Keratinocyte (primary cell): ENCODE results near the gene PLD1. TPM values are rescaled to one million over a fixed set of nuclear protein-coding genes. Genes with fewer than 3 reads are reported as not detected.

Experiments
- DNase-seq: peaks from one replicate; pipeline ENCODE4 v3.0.0-alpha.2; 2011; ENCODE audit warnings: low read depth, missing footprints, low spot score
- FAIRE-seq: peaks from 2 replicates; lab custom pipeline; 2011; peaks lifted over from hg19 to GRCh38; lab: Jason Lieb, UNC
- H2AFZ ChIP-seq: 2 replicates; pipeline ENCODE4 v1.6.0; 2012; ENCODE audit warnings: low read length, control low read depth, inconsistent platforms; ENCODE audit not compliant: control insufficient read depth
- H3K27ac ChIP-seq: 2 replicates; pipeline ENCODE4 v1.5.1; 2011; ENCODE audit warnings: low read length; ENCODE audit not compliant: control insufficient read depth, insufficient read depth
- H3K27me3 ChIP-seq: 3 replicates; pipeline ENCODE4 v1.6.0; 2011; ENCODE audit warnings: low read length; ENCODE audit not compliant: control insufficient read depth, insufficient read depth; ENCODE audit errors: extremely low read depth
- H3K36me3 ChIP-seq, 2 experiments: 2 replicates in 1 of 2; 3 replicates in 1 of 2; pipeline ENCODE4 v1.5.1; 2011; ENCODE audit warnings: low read length in 2 of 2, mild to moderate bottlenecking in 1 of 2; ENCODE audit not compliant: control insufficient read depth in 2 of 2, insufficient read depth in 2 of 2; ENCODE audit errors: extremely low read depth in 1 of 2
- H3K4me1 ChIP-seq: 3 replicates; pipeline ENCODE4 v1.5.1; 2011; ENCODE audit warnings: low read length; ENCODE audit not compliant: control insufficient read depth, insufficient read depth; ENCODE audit errors: extremely low read depth
- H3K4me2 ChIP-seq: 3 replicates; pipeline ENCODE4 v1.6.0; 2011; ENCODE audit warnings: low read depth, low read length; ENCODE audit not compliant: control insufficient read depth, insufficient read depth; ENCODE audit errors: extremely low read depth
- H3K4me3 ChIP-seq, 3 experiments: fragments of 200-600 bp in 1 of 3; sonication (generic) in 1 of 3; 2 replicates in 2 of 3; 3 replicates in 1 of 3; pipeline ENCODE4 v1.5.1; 2011 to 2016; ENCODE audit warnings: low read length in 3 of 3, mild to moderate bottlenecking in 3 of 3, control low read depth in 2 of 3, inconsistent platforms in 1 of 3, low read depth in 1 of 3, mixed read lengths in 1 of 3, mixed run types in 1 of 3, moderate library complexity in 1 of 3; ENCODE audit not compliant: control insufficient read depth in 2 of 3, insufficient read depth in 2 of 3; ENCODE audit errors: extremely low read depth in 1 of 3
- H3K79me2 ChIP-seq: 2 replicates; pipeline ENCODE4 v1.6.0; 2012; ENCODE audit warnings: low read length; ENCODE audit not compliant: control insufficient read depth, insufficient read depth
- H3K9ac ChIP-seq: 3 replicates; pipeline ENCODE4 v1.6.0; 2011; ENCODE audit warnings: low read length; ENCODE audit not compliant: control insufficient read depth, insufficient read depth; ENCODE audit errors: extremely low read depth
- H3K9me1 ChIP-seq: 3 replicates; pipeline ENCODE4 v1.6.0; 2011; ENCODE audit warnings: low read length; ENCODE audit not compliant: control insufficient read depth, insufficient read depth; ENCODE audit errors: extremely low read depth
- H3K9me3 ChIP-seq: 2 replicates; pipeline ENCODE4 v1.5.1; 2012; ENCODE audit warnings: low read depth, low read length; ENCODE audit not compliant: control insufficient read depth
- H4K20me1 ChIP-seq: 3 replicates; pipeline ENCODE4 v1.6.0; 2011; ENCODE audit warnings: low read length; ENCODE audit not compliant: control insufficient read depth, insufficient read depth; ENCODE audit errors: extremely low read depth
- EZH2 ChIP-seq: IDR thresholded peaks from one replicate; pipeline ENCODE4 v1.6.1; 2012; ENCODE audit warnings: inconsistent platforms, mild to moderate bottlenecking, low read length, moderate library complexity
- dilution Hi-C: fragments of 300-500 bp; cut with MboI; formaldehyde crosslinking; loops from one replicate; pipeline ENCODE4 v1.7.0; 2020; ENCODE audit warnings: low sequenced_read_pairs; ENCODE audit not compliant: extremely low pct_ligation_motif_present
- polyA plus RNA-seq, 5 experiments: library from polyadenylated mRNA; depleted of rRNA in 3 of 5; stranded (reverse) in 3 of 5; stranded (forward) in 1 of 5; unstranded in 1 of 5; fragments of >200 nt; gene quantifications; 1 replicate in 1 of 5; 2 replicates in 3 of 5; 3 replicates in 1 of 5; pipeline versions ENCODE4 v1.2.1 to v1.2.3, GENCODE V29; 2011 to 2012; ENCODE audit warnings: missing spikeins in 2 of 5, low read depth in 1 of 5, low replicate concordance in 1 of 5
- TF ChIP-seq, protein P1 (sequence below), 3 experiments: IDR thresholded peaks in 1 of 3; conservative IDR thresholded peaks in 1 of 3; optimal IDR thresholded peaks in 1 of 3; 2 replicates in 2 of 3; 3 replicates in 1 of 3; pipeline versions ENCODE3 to v1.5.1; 2011; ENCODE audit warnings: low read length in 3 of 3, mild to moderate bottlenecking in 3 of 3, moderate library complexity in 2 of 3, control low read depth in 1 of 3, inconsistent platforms in 1 of 3; ENCODE audit not compliant: insufficient read depth in 2 of 3; ENCODE audit errors: extremely low read depth in 1 of 3

The PLD1 gene
- polyA plus RNA-seq, 1 donor (not counting 4 experiments of a cell fraction or from before 2014, with no cell fraction given) = 14.7 TPM

DNA sequence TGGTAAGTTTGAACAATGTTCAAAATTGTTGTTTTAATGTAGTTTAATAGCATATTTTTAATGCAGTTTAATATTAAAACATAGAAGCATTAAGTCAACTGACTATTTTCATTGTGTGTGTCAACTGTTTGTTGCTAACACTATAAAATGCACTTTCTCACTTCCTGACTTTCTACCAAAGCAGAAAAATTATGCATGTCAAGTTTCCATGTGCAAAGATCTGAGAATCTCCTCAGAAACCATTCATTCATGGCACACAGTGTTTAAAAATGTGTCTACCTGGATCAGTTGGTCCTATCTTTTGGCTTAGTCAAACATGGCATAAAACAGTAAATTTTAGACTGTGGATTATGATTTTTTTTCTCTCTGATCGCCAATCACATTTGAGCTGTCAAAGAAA is 156.0 kb downstream of the PLD1 start:
- no peak for DNase-seq

DNA sequence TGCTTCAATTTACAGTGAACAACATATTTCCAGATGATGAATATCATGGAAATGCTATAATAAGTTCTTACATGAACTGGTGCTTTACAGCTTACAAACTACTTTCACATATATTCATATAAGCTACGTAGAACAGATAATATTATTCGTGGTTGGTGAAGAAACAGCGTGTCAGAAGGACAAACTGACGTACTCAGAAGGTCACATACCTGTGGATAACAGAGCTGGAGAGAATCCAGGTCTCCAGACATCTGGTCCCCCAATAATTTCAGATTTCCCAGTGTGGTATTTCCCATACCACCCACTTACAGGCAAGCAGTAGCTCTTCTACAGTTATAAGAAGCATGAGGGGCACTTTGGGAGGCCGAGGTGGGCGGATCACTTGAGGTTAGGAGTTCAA is 156.6 kb downstream of the PLD1 start:
- Histone ChIP-seq H3K4me2 (no peak overlapping the region), H3K27me3 (no peaks in the 10 kb centered on the region)
- no peak for FAIRE-seq

More for the DNA sequence above, 156.0 kb downstream of the PLD1 start:
- Histone ChIP-seq H3K9ac (no peak overlapping the region), H3K4me3 (no peak overlapping the region), H3K36me3 (no peaks in the 10 kb centered on the region), H3K27ac (peak overlapping the region; percentile 59), H3K4me2 (peak overlapping the region; percentile 4), H2AFZ (no peak overlapping the region), H3K9me3 (no peaks in the 10 kb centered on the region), H4K20me1 (no peaks in the 10 kb centered on the region), H3K4me1 (peaks cover 15% of the 10 kb centered on the region), H3K27me3 (no peaks in the 10 kb centered on the region), H3K79me2 (no peaks in the 10 kb centered on the region), H3K9me1 (no peaks in the 10 kb centered on the region)
- dilution Hi-C loops = no loop called here
- no peak for TF ChIP-seq EZH2
- TF ChIP-seq, protein P1, sequence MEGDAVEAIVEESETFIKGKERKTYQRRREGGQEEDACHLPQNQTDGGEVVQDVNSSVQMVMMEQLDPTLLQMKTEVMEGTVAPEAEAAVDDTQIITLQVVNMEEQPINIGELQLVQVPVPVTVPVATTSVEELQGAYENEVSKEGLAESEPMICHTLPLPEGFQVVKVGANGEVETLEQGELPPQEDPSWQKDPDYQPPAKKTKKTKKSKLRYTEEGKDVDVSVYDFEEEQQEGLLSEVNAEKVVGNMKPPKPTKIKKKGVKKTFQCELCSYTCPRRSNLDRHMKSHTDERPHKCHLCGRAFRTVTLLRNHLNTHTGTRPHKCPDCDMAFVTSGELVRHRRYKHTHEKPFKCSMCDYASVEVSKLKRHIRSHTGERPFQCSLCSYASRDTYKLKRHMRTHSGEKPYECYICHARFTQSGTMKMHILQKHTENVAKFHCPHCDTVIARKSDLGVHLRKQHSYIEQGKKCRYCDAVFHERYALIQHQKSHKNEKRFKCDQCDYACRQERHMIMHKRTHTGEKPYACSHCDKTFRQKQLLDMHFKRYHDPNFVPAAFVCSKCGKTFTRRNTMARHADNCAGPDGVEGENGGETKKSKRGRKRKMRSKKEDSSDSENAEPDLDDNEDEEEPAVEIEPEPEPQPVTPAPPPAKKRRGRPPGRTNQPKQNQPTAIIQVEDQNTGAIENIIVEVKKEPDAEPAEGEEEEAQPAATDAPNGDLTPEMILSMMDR (optimal IDR thresholded peaks at IDR 0.05 in 1 of 3, IDR thresholded peaks at IDR 0.05 in 1 of 3, conservative IDR thresholded peaks at IDR 0.05 in 1 of 3; ENCODE audit: extremely low read depth in 1 of 3, insufficient read depth in 2 of 3, low read length in 3 of 3) = no peak
- no peak for FAIRE-seq

More for the DNA sequence above, 156.6 kb downstream of the PLD1 start:
- H2AFZ ChIP-seq = no peak overlapping the region
- H3K36me3 ChIP-seq = no peaks in the 10 kb centered on the region
- TF ChIP-seq, protein P1 (optimal IDR thresholded peaks at IDR 0.05 in 1 of 3, IDR thresholded peaks at IDR 0.05 in 1 of 3, conservative IDR thresholded peaks at IDR 0.05 in 1 of 3; ENCODE audit: extremely low read depth in 1 of 3, insufficient read depth in 2 of 3, low read length in 3 of 3) = no peak
- no peak for TF ChIP-seq EZH2
- no peak overlapping the region for H3K27ac ChIP-seq
- H3K9me1 ChIP-seq = no peaks in the 10 kb centered on the region
- dilution Hi-C loops = no loop called here
- H3K79me2 ChIP-seq = no peaks in the 10 kb centered on the region
- H4K20me1 ChIP-seq = no peaks in the 10 kb centered on the region
- H3K9ac ChIP-seq = no peak overlapping the region
- no peak overlapping the region for H3K4me3 ChIP-seq
- no peaks in the 10 kb centered on the region for H3K9me3 ChIP-seq
- H3K4me1 ChIP-seq = peaks cover 15% of the 10 kb centered on the region
- DNase-seq = no peak
